SK-N-MC (cell line): Measurements from ENCODE around the gene CHST12.

Source experiments
- EZH2 ChIP-seq: fragments of 200-600 bp; sonication (generic); IDR thresholded peaks from one replicate; pipeline ENCODE4 v1.6.1; 2017; ENCODE audit warnings: antibody characterized with exemption
- FOXP2 ChIP-seq: optimal IDR thresholded peaks from 2 replicates; pipeline ENCODE3; 2011; ENCODE audit warnings: mild to moderate bottlenecking, moderate library complexity; ENCODE audit not compliant: insufficient read depth; ENCODE audit errors: extremely low read length, control extremely low read depth
- POLR2AphosphoS5 ChIP-seq: IDR thresholded peaks from 2 replicates; pipeline ENCODE4 v1.6.1; 2012; ENCODE audit warnings: mild to moderate bottlenecking, low read depth, low read length, borderline replicate concordance

GRCh38 chr7:2402687-2403013, 761 bp upstream of the CHST12 start:
- TF ChIP-seq EZH2 (no peak), POLR2AphosphoS5 (no peak), FOXP2 (no peak)
